ENCODE measurements around the gene SH3GLB1.

The SH3GLB1 gene

DNA sequence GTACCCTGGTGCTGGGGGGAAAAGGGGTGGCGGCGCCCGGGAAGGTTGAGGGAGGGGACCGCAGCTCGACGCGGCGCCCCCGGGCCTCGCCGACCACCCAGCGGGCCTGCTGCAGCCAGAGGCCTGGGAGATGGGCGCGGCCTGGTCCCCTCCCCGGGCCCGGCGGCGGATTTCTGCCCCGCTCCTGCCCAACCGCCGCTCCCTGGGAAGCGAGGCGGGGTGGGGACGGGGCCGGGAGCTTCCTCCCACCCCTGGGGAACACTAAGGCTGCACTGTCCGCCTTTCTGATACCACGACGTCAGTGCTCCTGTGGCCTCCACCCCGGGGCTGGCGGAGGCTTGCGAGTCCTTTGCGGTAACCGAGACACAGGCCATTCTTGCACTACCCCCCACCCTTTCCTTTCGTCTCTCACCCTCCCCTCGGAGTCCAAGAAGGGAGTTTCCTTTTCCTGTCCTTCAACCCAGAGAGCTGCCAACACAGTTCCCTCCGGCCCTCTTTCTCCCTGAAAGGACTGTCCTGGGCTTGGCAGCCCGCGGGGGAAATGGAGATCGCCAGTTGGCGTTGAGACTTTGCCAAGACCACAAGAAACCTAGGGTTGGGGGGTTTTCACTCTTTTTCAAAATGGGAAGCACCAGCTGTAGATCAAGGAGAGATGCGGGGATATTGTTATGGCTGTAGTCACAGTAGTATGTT lies 742 bp downstream of the SH3GLB1 start:
- H3K4me3 ChIP-seq (ENCODE audit: low read length): peak overlapping the region; percentile 91
- no peaks in the 10 kb centered on the region for H3K27me3 ChIP-seq (ENCODE audit: control insufficient read depth, insufficient read depth, low read length)
- peak overlapping the region; percentile 97 for H3K4me2 ChIP-seq (ENCODE audit: low read length)
- H3K36me3 ChIP-seq (ENCODE audit: insufficient read depth, low read length): peaks cover 3% of the 10 kb centered on the region
- H3K4me1 ChIP-seq (ENCODE audit: control insufficient read depth, insufficient read depth, low read length): peaks cover 32% of the 10 kb centered on the region
- no peaks in the 10 kb centered on the region for H3K9me3 ChIP-seq (replicated peaks; ENCODE audit: low read length)
- peak overlapping the region; percentile 96 for H3K9ac ChIP-seq (ENCODE audit: low read depth, low read length)

DNA sequence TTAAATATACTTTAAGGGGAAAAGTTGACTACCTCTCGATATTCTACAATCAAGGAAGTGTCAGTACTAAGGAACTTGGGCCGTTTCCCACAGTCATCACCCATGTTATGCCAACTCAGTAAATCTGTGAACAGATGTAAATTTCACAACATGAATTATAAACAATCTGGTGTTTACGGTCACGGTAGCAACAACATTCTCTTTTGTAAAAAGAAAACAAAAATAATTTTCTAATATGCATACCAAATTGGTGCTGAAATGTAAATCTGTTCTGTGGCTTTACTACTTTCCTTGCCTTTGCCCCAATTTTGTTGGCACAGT lies 1.2 kb downstream of the SH3GLB1 start:
- H3K4me2 ChIP-seq (ENCODE audit: low read length): peak overlapping the region; percentile 97
- H3K9ac ChIP-seq (ENCODE audit: low read depth, low read length): peak overlapping the region; percentile 96
- H3K4me1 ChIP-seq (ENCODE audit: control insufficient read depth, insufficient read depth, low read length): peaks cover 32% of the 10 kb centered on the region
- H3K27me3 ChIP-seq (ENCODE audit: control insufficient read depth, insufficient read depth, low read length): no peaks in the 10 kb centered on the region
- no peaks in the 10 kb centered on the region for H3K9me3 ChIP-seq (replicated peaks; ENCODE audit: low read length)
- H3K4me3 ChIP-seq (ENCODE audit: low read length): peak overlapping the region; percentile 91
- H3K36me3 ChIP-seq (ENCODE audit: insufficient read depth, low read length): peaks cover 3% of the 10 kb centered on the region

DNA sequence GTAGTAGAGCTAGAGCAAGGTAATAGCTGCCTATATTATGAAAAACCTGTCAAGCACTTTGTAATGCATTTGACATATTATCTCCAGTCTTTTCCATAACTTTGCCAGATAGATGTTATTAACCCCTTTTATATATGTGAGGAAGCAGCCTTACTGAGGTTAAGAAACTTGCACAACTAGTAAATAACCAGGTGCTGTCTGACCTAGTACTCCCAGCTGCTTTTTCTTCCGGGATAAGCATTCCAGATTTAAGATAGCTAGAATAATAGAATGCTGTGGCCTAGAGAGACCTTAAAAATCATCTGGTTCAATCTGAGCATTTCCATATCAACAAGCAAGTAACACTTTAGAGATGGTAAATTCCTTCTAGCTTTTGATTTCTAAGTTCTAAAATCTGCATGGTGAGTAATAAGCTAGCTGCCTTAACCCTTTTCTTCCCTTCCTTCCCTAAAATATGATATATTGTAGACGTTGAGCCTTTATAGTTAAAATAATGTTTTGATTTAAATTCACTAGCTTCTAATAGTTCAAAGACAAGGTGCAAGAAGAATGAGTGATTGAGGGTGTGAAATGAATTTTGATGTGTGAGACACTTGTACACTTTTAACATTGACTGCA lies 1.8 kb downstream of the SH3GLB1 start:
- H3K9me3 ChIP-seq (replicated peaks; ENCODE audit: low read length): no peaks in the 10 kb centered on the region
- peaks cover 3% of the 10 kb centered on the region for H3K36me3 ChIP-seq (ENCODE audit: insufficient read depth, low read length)
- peak overlapping the region; percentile 91 for H3K4me3 ChIP-seq (ENCODE audit: low read length)
- H3K27me3 ChIP-seq (ENCODE audit: control insufficient read depth, insufficient read depth, low read length): no peaks in the 10 kb centered on the region
- H3K4me1 ChIP-seq (ENCODE audit: control insufficient read depth, insufficient read depth, low read length): peaks cover 32% of the 10 kb centered on the region
- peak overlapping the region; percentile 96 for H3K9ac ChIP-seq (ENCODE audit: low read depth, low read length)
- peak overlapping the region; percentile 97 for H3K4me2 ChIP-seq (ENCODE audit: low read length)

DNA sequence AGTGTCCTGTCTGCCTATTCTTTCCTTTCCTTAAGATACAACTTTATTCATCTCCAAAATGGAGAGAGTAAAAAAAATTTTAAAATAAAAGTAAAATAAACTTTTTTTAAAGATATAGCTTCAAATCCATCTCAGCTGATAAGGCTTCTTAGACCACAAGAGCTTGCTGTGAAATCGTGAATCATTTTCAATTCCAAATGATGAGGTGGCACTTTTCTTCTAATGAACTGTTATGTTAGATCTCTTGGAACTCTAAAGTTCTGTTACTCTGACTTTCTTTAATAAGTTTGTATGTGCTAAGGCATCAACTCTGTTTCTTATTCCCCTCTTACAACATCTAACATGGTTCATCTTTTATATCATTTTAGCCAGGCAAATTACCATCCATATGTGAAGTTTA lies 4.5 kb downstream of the SH3GLB1 start:
- Histone ChIP-seq H3K9ac (ENCODE audit: low read depth, low read length) (no peak overlapping the region), H3K4me1 (ENCODE audit: control insufficient read depth, insufficient read depth, low read length) (peaks cover 35% of the 10 kb centered on the region), H3K4me3 (ENCODE audit: low read length) (no peak overlapping the region), H3K9me3 (replicated peaks; ENCODE audit: low read length) (no peaks in the 10 kb centered on the region), H3K36me3 (ENCODE audit: insufficient read depth, low read length) (peaks cover 3% of the 10 kb centered on the region), H3K4me2 (ENCODE audit: low read length) (peak overlapping the region; percentile 97), H3K27me3 (ENCODE audit: control insufficient read depth, insufficient read depth, low read length) (no peaks in the 10 kb centered on the region)

DNA sequence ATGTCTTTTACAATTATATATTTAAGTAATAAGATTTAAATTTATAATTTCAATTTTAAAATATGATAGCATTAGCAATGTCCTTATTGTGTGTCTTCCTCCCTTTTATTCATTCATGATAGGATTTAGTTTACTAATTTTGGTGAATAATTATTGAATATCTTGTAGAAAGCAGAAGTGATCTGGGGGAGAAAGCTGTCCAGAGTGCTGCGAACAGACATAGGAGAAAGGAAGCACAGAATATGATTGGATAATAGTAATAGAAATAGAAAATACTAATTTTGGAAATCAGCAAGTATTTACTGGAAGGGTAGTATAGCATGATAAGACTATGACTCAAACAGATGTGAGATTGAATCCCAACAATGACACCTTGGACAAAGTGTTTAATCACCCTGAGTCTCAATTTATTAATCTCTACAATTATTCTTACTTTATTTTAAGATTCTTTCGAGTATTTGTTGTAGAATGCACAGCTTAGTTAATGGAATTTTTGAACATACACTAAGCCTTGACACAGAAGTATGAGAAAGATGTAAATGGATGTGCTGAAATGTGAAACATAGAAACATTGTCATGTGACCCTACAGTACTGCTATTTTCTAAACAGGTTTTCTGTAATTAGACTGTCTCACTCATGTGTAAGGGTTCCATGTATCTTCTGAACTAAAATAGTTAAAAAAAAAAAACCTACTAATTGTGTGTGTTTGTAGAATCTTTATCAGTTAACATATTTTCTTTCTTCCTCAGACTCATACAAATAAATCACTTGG lies 7.9 kb downstream of the SH3GLB1 start:
- Histone ChIP-seq H3K4me3 (ENCODE audit: low read length) (no peak overlapping the region), H3K36me3 (ENCODE audit: insufficient read depth, low read length) (peaks cover 15% of the 10 kb centered on the region), H3K27me3 (ENCODE audit: control insufficient read depth, insufficient read depth, low read length) (no peaks in the 10 kb centered on the region), H3K4me2 (ENCODE audit: low read length) (no peak overlapping the region), H3K4me1 (ENCODE audit: control insufficient read depth, insufficient read depth, low read length) (peaks cover 45% of the 10 kb centered on the region), H3K9me3 (replicated peaks; ENCODE audit: low read length) (no peaks in the 10 kb centered on the region), H3K9ac (ENCODE audit: low read depth, low read length) (no peak overlapping the region)

DNA sequence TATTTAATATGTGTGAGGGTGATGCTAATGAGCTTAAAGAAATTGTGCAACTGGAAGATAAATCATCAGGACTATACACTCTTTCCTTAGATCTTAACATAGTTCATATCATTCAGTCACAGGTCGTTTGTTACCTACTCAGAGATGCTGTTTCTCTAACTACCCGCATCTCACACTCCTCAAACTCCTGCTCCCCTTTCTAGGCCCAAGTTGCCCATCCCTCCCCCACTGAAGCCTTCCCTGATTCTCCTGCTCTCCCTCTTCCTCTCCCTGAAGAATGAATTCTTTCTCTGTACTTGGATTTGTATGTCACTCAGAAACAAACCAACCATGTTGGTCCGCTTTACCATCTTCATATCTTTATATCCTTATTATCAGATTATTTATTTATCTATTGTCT lies 9.1 kb downstream of the SH3GLB1 start:
- peaks cover 35% of the 10 kb centered on the region for H3K4me1 ChIP-seq (ENCODE audit: control insufficient read depth, insufficient read depth, low read length)
- H3K9ac ChIP-seq (ENCODE audit: low read depth, low read length): no peak overlapping the region
- no peaks in the 10 kb centered on the region for H3K27me3 ChIP-seq (ENCODE audit: control insufficient read depth, insufficient read depth, low read length)
- no peak overlapping the region for H3K4me2 ChIP-seq (ENCODE audit: low read length)
- H3K4me3 ChIP-seq (ENCODE audit: low read length): no peak overlapping the region
- H3K36me3 ChIP-seq (ENCODE audit: insufficient read depth, low read length): peaks cover 14% of the 10 kb centered on the region
- H3K9me3 ChIP-seq (replicated peaks; ENCODE audit: low read length): no peaks in the 10 kb centered on the region

DNA sequence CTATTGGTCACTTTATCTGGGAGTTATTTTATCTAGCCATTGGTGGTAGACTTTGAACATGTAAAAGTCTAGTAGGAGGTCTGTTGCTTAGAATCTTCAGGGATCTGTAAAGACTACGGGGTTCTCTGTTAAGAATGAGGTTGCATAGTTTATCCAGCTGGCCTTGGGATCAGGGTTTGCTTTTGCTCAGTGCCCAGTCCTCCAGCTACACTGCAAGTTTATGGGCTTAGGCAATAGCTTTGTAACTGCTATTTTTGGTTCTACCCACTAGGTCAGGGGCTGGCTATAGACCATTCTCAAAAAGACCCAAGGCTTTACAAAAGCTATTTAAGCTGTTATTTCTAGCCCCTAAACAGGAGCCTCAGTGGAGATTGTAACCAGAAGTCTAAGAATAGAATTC lies 9.8 kb downstream of the SH3GLB1 start:
- no peaks in the 10 kb centered on the region for H3K27me3 ChIP-seq (ENCODE audit: control insufficient read depth, insufficient read depth, low read length)
- H3K4me1 ChIP-seq (ENCODE audit: control insufficient read depth, insufficient read depth, low read length): peaks cover 29% of the 10 kb centered on the region
- peak overlapping the region; percentile 5 for H3K4me2 ChIP-seq (ENCODE audit: low read length)
- H3K9ac ChIP-seq (ENCODE audit: low read depth, low read length): no peak overlapping the region
- H3K9me3 ChIP-seq (replicated peaks; ENCODE audit: low read length): no peaks in the 10 kb centered on the region
- peaks cover 18% of the 10 kb centered on the region for H3K36me3 ChIP-seq (ENCODE audit: insufficient read depth, low read length)
- H3K4me3 ChIP-seq (ENCODE audit: low read length): no peak overlapping the region

DNA sequence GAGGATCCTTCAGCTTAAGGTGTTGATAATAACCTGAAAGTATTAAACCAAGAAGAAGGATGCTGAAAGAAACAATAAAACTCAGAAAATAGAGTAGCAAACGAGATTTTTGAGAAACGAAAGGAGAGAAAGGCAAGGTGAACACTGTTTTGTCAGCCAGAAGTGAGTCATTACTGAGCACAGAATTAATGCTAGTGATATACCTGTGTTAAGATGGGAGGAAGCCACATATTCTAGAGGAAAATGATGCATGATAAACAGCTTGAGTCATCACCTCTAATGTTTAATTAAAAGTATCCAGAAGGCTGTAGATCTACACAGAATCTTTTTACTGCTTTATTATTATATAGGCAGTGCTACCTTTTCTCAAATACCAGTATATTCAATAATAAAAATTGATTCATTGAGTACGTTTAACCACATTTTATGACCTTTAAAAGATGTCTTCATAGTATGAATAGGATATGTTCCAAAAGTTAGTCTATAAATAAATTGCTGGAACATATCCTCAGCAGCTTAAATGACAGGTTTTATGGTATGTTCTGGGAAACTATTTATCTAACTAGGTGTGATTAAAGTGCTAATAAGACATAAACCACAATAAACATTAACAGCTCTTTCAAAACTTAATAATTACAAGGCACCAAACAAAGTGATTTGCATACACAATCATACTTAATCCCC lies 10.3 kb downstream of the SH3GLB1 start:
- no peaks in the 10 kb centered on the region for H3K9me3 ChIP-seq (replicated peaks; ENCODE audit: low read length)
- no peak overlapping the region for H3K4me3 ChIP-seq (ENCODE audit: low read length)
- peak overlapping the region; percentile 5 for H3K4me2 ChIP-seq (ENCODE audit: low read length)
- H3K9ac ChIP-seq (ENCODE audit: low read depth, low read length): no peak overlapping the region
- no peaks in the 10 kb centered on the region for H3K27me3 ChIP-seq (ENCODE audit: control insufficient read depth, insufficient read depth, low read length)
- H3K4me1 ChIP-seq (ENCODE audit: control insufficient read depth, insufficient read depth, low read length): peaks cover 24% of the 10 kb centered on the region
- peaks cover 21% of the 10 kb centered on the region for H3K36me3 ChIP-seq (ENCODE audit: insufficient read depth, low read length)

DNA sequence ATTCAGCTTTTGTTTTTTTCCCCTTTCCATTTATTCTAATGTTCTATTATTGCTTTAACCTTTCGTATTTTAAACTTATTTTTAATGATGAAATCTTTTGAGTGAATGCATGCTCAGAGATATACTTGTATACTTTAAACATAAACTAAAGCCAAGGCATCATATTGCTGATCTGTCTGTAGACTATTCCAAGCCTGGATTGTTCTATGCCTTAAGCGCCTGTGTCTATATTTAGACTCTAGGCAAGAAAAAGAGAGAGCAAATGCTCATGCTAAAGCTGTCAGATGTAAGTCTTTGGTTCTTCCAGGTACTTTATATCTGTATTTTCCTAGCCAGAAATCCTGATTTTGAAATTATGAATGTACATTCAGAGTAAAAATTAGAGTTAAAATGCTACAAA lies 14.4 kb downstream of the SH3GLB1 start:
- no peak overlapping the region for H3K4me3 ChIP-seq (ENCODE audit: low read length)
- no peak overlapping the region for H3K9ac ChIP-seq (ENCODE audit: low read depth, low read length)
- H3K4me1 ChIP-seq (ENCODE audit: control insufficient read depth, insufficient read depth, low read length): peaks cover 17% of the 10 kb centered on the region
- H3K36me3 ChIP-seq (ENCODE audit: insufficient read depth, low read length): peaks cover 51% of the 10 kb centered on the region
- H3K4me2 ChIP-seq (ENCODE audit: low read length): no peak overlapping the region
- no peaks in the 10 kb centered on the region for H3K9me3 ChIP-seq (replicated peaks; ENCODE audit: low read length)
- no peaks in the 10 kb centered on the region for H3K27me3 ChIP-seq (ENCODE audit: control insufficient read depth, insufficient read depth, low read length)

DNA sequence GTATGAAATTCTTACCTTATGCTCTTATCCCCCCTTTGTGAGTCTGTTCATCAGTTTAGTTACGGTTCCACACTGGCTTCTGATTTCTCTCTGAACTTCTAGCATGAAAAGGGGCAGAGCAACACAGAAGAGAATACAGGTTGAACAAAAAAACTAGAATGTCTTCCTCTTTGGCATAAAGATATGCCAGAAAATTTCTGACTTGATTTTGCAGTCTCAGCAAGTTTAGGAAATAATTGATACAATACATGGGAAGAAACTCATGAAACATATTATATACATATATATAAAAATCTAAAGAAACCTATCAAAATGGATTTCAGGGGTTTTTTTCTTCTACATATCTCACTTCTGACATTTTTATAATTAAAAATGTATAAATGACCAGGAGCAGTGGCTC lies 27.0 kb downstream of the SH3GLB1 start:
- Histone ChIP-seq H3K4me3 (ENCODE audit: low read length) (no peak overlapping the region), H3K9me3 (replicated peaks; ENCODE audit: low read length) (no peaks in the 10 kb centered on the region), H3K36me3 (ENCODE audit: insufficient read depth, low read length) (peaks cover 76% of the 10 kb centered on the region), H3K9ac (ENCODE audit: low read depth, low read length) (no peak overlapping the region), H3K4me2 (ENCODE audit: low read length) (no peak overlapping the region), H3K4me1 (ENCODE audit: control insufficient read depth, insufficient read depth, low read length) (no peaks in the 10 kb centered on the region), H3K27me3 (ENCODE audit: control insufficient read depth, insufficient read depth, low read length) (no peaks in the 10 kb centered on the region)

DNA sequence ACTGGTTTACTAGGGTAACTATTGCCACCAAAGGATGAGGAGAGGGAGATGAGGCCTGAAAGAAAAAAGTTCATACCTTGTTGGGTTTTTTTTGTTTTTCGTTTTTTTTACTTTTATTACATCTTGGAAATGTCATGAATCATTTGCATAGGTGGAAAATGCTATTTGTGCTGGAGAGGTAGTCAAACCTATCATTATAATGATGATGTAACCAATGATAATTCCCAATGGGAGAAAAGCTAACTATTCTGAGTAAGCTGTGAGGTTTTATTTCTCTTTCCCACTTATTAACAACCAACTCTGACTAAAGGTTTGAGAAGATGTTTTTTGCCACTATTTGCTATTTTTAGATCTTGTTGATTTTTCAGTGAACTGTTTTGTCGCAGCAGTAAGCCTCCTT lies 29.0 kb downstream of the SH3GLB1 start:
- H3K9ac ChIP-seq (ENCODE audit: low read depth, low read length): no peak overlapping the region
- H3K4me3 ChIP-seq (ENCODE audit: low read length): no peak overlapping the region
- H3K36me3 ChIP-seq (ENCODE audit: insufficient read depth, low read length): peaks cover 79% of the 10 kb centered on the region
- no peaks in the 10 kb centered on the region for H3K9me3 ChIP-seq (replicated peaks; ENCODE audit: low read length)
- no peak overlapping the region for H3K4me2 ChIP-seq (ENCODE audit: low read length)
- H3K27me3 ChIP-seq (ENCODE audit: control insufficient read depth, insufficient read depth, low read length): no peaks in the 10 kb centered on the region
- H3K4me1 ChIP-seq (ENCODE audit: control insufficient read depth, insufficient read depth, low read length): no peaks in the 10 kb centered on the region

Measured in skeletal muscle satellite cell (primary cell).